HCT116 (cell line): ENCODE measurements around the gene RGS19. TPM values are rescaled to one million over a fixed set of nuclear protein-coding genes. Genes with fewer than 3 reads are reported as not detected.

Source experiments
- ATAC-seq: fragments of 200-7000 bp; cut with Tn5 transposase; 2 replicates; pipeline ENCODE4 v1.9.1; 2020; ENCODE audit warnings: mild to moderate bottlenecking, moderate library complexity
- BruUV-seq: library from RNA; stranded (reverse); fragments of 400-500 nt; replicated peaks from 2 replicates; lab custom pipeline; 2021; lab: Mats Ljungman, UMichigan
- CTCF ChIA-PET: fragments of 300-600 bp; sonication (Branson Sonifier 250); formaldehyde crosslinking; loops from one replicate; lab custom pipeline; 2021; ENCODE audit warnings: antibody characterized with exemption; lab: Charles Lee
- POLR2A ChIA-PET: fragments of 300-600, 350-600 bp; sonication (Branson Sonifier 250); formaldehyde crosslinking; loops from one replicate; lab custom pipeline; 2021; ENCODE audit warnings: antibody characterized with exemption; lab: Charles Lee
- RAD21 ChIA-PET, 2 experiments: fragments of 300-600 bp; sonication (Branson Sonifier 250); formaldehyde crosslinking; loops; one replicate each; lab custom pipeline; 2023; ENCODE audit warnings: low total read pairs in 2 of 2; ENCODE audit not compliant: uncharacterized antibody in 2 of 2, unreplicated experiment in 2 of 2, low non-redundant PET in 1 of 2; lab: Charles Lee
- DNase-seq: peaks from one replicate; pipeline ENCODE4 v3.0.0-alpha.2; 2010; ENCODE audit warnings: low read depth, low spot score
- H2AFZ ChIP-seq: fragments of 200-600 bp; shearing (Covaris generic), sonication (generic); 2 replicates; pipeline ENCODE4 v1.6.1; 2017; ENCODE audit warnings: low read depth, mixed run types, mixed read lengths, antibody characterized with exemption, low read length; ENCODE audit not compliant: poor library complexity, severe bottlenecking
- H3K27ac ChIP-seq: 2 replicates; pipeline ENCODE4 v1.5.1; 2012; ENCODE audit warnings: low read depth, low read length
- H3K27me3 ChIP-seq: fragments of 200-600 bp; sonication (generic); 2 replicates; pipeline ENCODE4 v1.6.1; 2016; ENCODE audit warnings: mixed run types, low read length, mixed read lengths; ENCODE audit not compliant: insufficient read depth
- H3K36me3 ChIP-seq, 2 experiments: fragments of 200-500 bp in 1 of 2; fragments of 200-600 bp in 1 of 2; sonication (Bioruptor generic) in 1 of 2; sonication (generic) in 1 of 2; 2 replicates each; pipeline versions ENCODE4 v1.5.1 to v1.6.1; 2014 to 2016; ENCODE audit warnings: low read length in 2 of 2, inconsistent platforms in 1 of 2, mixed read lengths in 1 of 2, mixed run types in 1 of 2; ENCODE audit not compliant: insufficient read depth in 2 of 2, control insufficient read depth in 1 of 2
- H3K4me1 ChIP-seq, 2 experiments: fragments of 200-600 bp in 1 of 2; sonication (generic) in 1 of 2; 2 replicates each; pipeline versions ENCODE4 v1.5.1 to v1.6.1; 2012 to 2017; ENCODE audit warnings: low read length in 2 of 2, inconsistent platforms in 1 of 2, mild to moderate bottlenecking in 1 of 2, mixed read lengths in 1 of 2, mixed run types in 1 of 2, moderate library complexity in 1 of 2; ENCODE audit not compliant: insufficient read depth in 2 of 2, control insufficient read depth in 1 of 2
- H3K4me2 ChIP-seq: fragments of 200-600 bp; sonication (generic); 2 replicates; pipeline ENCODE4 v1.6.1; 2017; ENCODE audit warnings: mixed run types, low read length, mixed read lengths
- H3K4me3 ChIP-seq, 2 experiments: fragments of 200-600 bp in 1 of 2; sonication (generic) in 1 of 2; replicated peaks in 1 of 2; 2 replicates each; pipeline ENCODE4 v1.5.1; 2011 to 2016; ENCODE audit warnings: low read length in 2 of 2, control low read depth in 1 of 2, low read depth in 1 of 2, mild to moderate bottlenecking in 1 of 2, mixed read lengths in 1 of 2, mixed run types in 1 of 2
- H3K79me2 ChIP-seq: fragments of 200-600 bp; sonication (generic); 2 replicates; pipeline ENCODE4 v1.6.1; 2017; ENCODE audit warnings: mild to moderate bottlenecking, mixed run types, low read length, moderate library complexity, mixed read lengths; ENCODE audit not compliant: insufficient read depth
- H3K9ac ChIP-seq: fragments of 200-600 bp; sonication (generic); 2 replicates; pipeline ENCODE4 v1.6.1; 2016; ENCODE audit warnings: low read length, mixed read lengths
- H3K9me2 ChIP-seq: fragments of 200-600 bp; sonication (generic), shearing (Covaris generic); 2 replicates; pipeline ENCODE4 v1.6.1; 2017; ENCODE audit warnings: mixed run types, mild to moderate bottlenecking, moderate library complexity; ENCODE audit not compliant: insufficient read depth
- H3K9me3 ChIP-seq, 2 experiments: fragments of 200-500 bp in 1 of 2; fragments of 200-600 bp in 1 of 2; sonication (Bioruptor generic) in 1 of 2; sonication (generic) in 1 of 2; 2 replicates each; pipeline ENCODE4 v1.6.1; 2014 to 2017; ENCODE audit warnings: low read length in 2 of 2, mixed read lengths in 2 of 2, inconsistent platforms in 1 of 2, low read depth in 1 of 2, mild to moderate bottlenecking in 1 of 2, mixed run types in 1 of 2, moderate library complexity in 1 of 2; ENCODE audit not compliant: control insufficient read depth in 1 of 2, insufficient read depth in 1 of 2
- H4K20me1 ChIP-seq: fragments of 200-600 bp; sonication (generic), shearing (Covaris generic); 2 replicates; pipeline ENCODE4 v1.6.1; 2017; ENCODE audit warnings: mixed run types, mild to moderate bottlenecking, moderate library complexity; ENCODE audit not compliant: insufficient read depth
- ATF3 ChIP-seq: IDR thresholded peaks from 2 replicates; pipeline ENCODE4 v1.6.1; 2012
- CEBPB ChIP-seq: IDR thresholded peaks from 2 replicates; pipeline ENCODE4 v1.6.1; 2012; ENCODE audit warnings: low read depth
- CTCF ChIP-seq, 3 experiments: fragments of 200-600 bp in 1 of 3; sonication (generic) in 1 of 3; IDR thresholded peaks in 2 of 3; conservative IDR thresholded peaks in 1 of 3; 2 replicates each; pipeline ENCODE4 v1.5.1; 2012 to 2017; ENCODE audit warnings: low read depth in 2 of 3, low read length in 2 of 3, antibody characterized with exemption in 1 of 3, borderline replicate concordance in 1 of 3, control low read depth in 1 of 3, mild to moderate bottlenecking in 1 of 3, mixed read lengths in 1 of 3, mixed run types in 1 of 3, moderate library complexity in 1 of 3; ENCODE audit not compliant: insufficient read depth in 1 of 3
- ELF1 ChIP-seq: IDR thresholded peaks from 2 replicates; pipeline ENCODE4 v1.6.1; 2012; ENCODE audit warnings: low read depth, borderline replicate concordance
- EZH2phosphoT487 ChIP-seq: fragments of 200-600 bp; IDR thresholded peaks from 2 replicates; pipeline ENCODE4 v1.6.1; 2018; ENCODE audit warnings: antibody characterized with exemption, borderline replicate concordance
- FOSL1 ChIP-seq: IDR thresholded peaks from 2 replicates; pipeline ENCODE4 v1.6.1; 2012; ENCODE audit warnings: low read depth
- POLR2A ChIP-seq: IDR thresholded peaks from 2 replicates; pipeline ENCODE4 v1.7.0; 2011; ENCODE audit warnings: borderline replicate concordance; ENCODE audit not compliant: insufficient read depth, insufficient read length; ENCODE audit errors: extremely low read depth
- SRF ChIP-seq: IDR thresholded peaks from 2 replicates; pipeline ENCODE4 v1.6.1; 2012; ENCODE audit warnings: low read depth
- ZBTB33 ChIP-seq: IDR thresholded peaks from 2 replicates; pipeline ENCODE4 v1.6.1; 2011; ENCODE audit warnings: mild to moderate bottlenecking, low read length, moderate library complexity; ENCODE audit not compliant: insufficient replicate concordance; ENCODE audit errors: extremely low read depth
- ZFX ChIP-seq: fragments of 450-650 bp; IDR thresholded peaks from 2 replicates; pipeline ENCODE4 v1.6.1; 2017
- intact Hi-C: fragments of 100-400 bp; cut with micrococcal nuclease; formaldehyde crosslinking; loops from 2 replicates; pipeline ENCODE4 v1.10.0; 2022
- total RNA-seq: library from RNA; stranded (reverse); gene quantifications from one replicate; pipeline ENCODE4 v1.2.1, GENCODE V29; 2021; ENCODE audit not compliant: unreplicated experiment

The RGS19 gene
- total RNA-seq, 1 experiment from 2014 or later, result 21.4 TPM

GRCh38 chr20:64038565-64039292 lies 40.6 kb downstream of the RGS19 start (continued):
- TF ChIP-seq CTCF (IDR thresholded peaks at IDR 0.05 in 2 of 3, conservative IDR thresholded peaks at IDR 0.05 in 1 of 3; ENCODE audit: borderline replicate concordance in 1 of 3, insufficient read depth in 1 of 3, low read depth in 2 of 3, low read length in 2 of 3) (peak; percentile 60 to 72 (median 65)), ATF3 (no peak), ZBTB33 (no peak)

GRCh38 chr20:64038224-64038564 lies 41.1 kb downstream of the RGS19 start:
- no TSS peak for BruUV-seq
- Histone ChIP-seq H3K4me3 (peak overlapping the region; percentile 43 to 65; a peak in 3 of 4 replicates), H3K27me3 (no peaks in the 10 kb centered on the region), H3K9me2 (no peaks in the 10 kb centered on the region), H3K4me2 (peak overlapping the region; percentile 96), H3K9me3 (no peaks in the 10 kb centered on the region), H3K27ac (peak overlapping the region; percentile 92), H2AFZ (no peak overlapping the region), H3K79me2 (no peaks in the 10 kb centered on the region), H3K36me3 (no peaks in the 10 kb centered on the region; a peak in 1 of 4 replicates), H4K20me1 (no peaks in the 10 kb centered on the region), H3K4me1 (peaks cover 3 to 21% of the 10 kb centered on the region in 2 experiments), H3K9ac (peak overlapping the region; percentile 63)
- RAD21 ChIA-PET, result interaction anchor here (0.5 to 1.0 kb wide), 4 partner anchors 17 to 500 kb away, joined by 3 to 6 read pairs (median 4); partner anchors contain the start of gene TCEA2 (in 1 of the 2)
- intact Hi-C loops, result no loop called here
- CTCF ChIA-PET, result interaction anchor here (0.5 to 5.1 kb wide), 12 partner anchors 12 to 568 kb away, joined by 3 to 35 read pairs (median 7); partner anchors contain the start of genes PRPF6 and TCEA2
- POLR2A ChIA-PET, result interaction anchor here (0.6 to 1.6 kb wide), 5 partner anchors 8 to 173 kb away, joined by 3 to 6 read pairs (median 3); partner anchors contain the start of genes PRPF6, TCEA2 and TPD52L2
- peak; percentile 64 for ATAC-seq
- peak; percentile 13 for DNase-seq
- TF ChIP-seq ELF1, result no peak
- no peak for TF ChIP-seq ZFX
- no peak for TF ChIP-seq SRF
- no peak for TF ChIP-seq FOSL1
- no peak for TF ChIP-seq EZH2phosphoT487
- no peak for TF ChIP-seq POLR2A
- no peak for TF ChIP-seq ZBTB33
- TF ChIP-seq CEBPB, result no peak
- no peak for TF ChIP-seq ATF3
- no peak for TF ChIP-seq CTCF (IDR thresholded peaks at IDR 0.05 in 2 of 3, conservative IDR thresholded peaks at IDR 0.05 in 1 of 3; ENCODE audit: borderline replicate concordance in 1 of 3, insufficient read depth in 1 of 3, low read depth in 2 of 3, low read length in 2 of 3)
